HepG2 (cell line): Measurements from ENCODE around the gene PC. TPM values are rescaled to one million over a fixed set of nuclear protein-coding genes. Genes with fewer than 3 reads are reported as not detected.

Experiments
- ATAC-seq: fragments of 200-7000 bp; cut with Tn5 transposase; 3 replicates; pipeline ENCODE4 v1.9.1; 2020; ENCODE audit warnings: mild to moderate bottlenecking, moderate library complexity
- BruUV-seq: library from RNA; stranded (reverse); fragments of 400-500 nt; replicated peaks from 2 replicates; lab custom pipeline; 2021; lab: Mats Ljungman, UMichigan
- CTCF ChIA-PET: fragments of 300-600 bp; formaldehyde crosslinking; extraction: SDS; loops from one replicate; lab custom pipeline; 2021; ENCODE audit warnings: low total read pairs, inconsistent platforms, low intra/inter-chr PET ratio; lab: Yijun Ruan, JAX
- POLR2A ChIA-PET: fragments of 350-600 bp; sonication (Branson Sonifier 250); formaldehyde crosslinking; loops from one replicate; lab custom pipeline; 2020; ENCODE audit warnings: antibody characterized with exemption, inconsistent platforms; lab: Yijun Ruan, JAX
- DNase-seq: peaks from one replicate; pipeline ENCODE4 v3.0.0-alpha.2; 2015; ENCODE audit warnings: low spot score
- FAIRE-seq: peaks from 3 replicates; lab custom pipeline; 2011; peaks lifted over from hg19 to GRCh38; lab: Jason Lieb, UNC
- H2AFZ ChIP-seq: one replicate; pipeline ENCODE4 v1.6.1; 2011; ENCODE audit warnings: low read length, inconsistent platforms
- H3K27ac ChIP-seq: fragments of 300-600 bp; 3 replicates; pipeline ENCODE4 v1.8.0; 2011; ENCODE audit warnings: mixed run types, mild to moderate bottlenecking, mixed read lengths, low read length, inconsistent platforms; ENCODE audit not compliant: insufficient read depth; ENCODE audit errors: extremely low read length
- H3K27me3 ChIP-seq, 2 experiments: fragments of 200-600 bp in 1 of 2; 2 replicates in 1 of 2; 3 replicates in 1 of 2; pipeline versions ENCODE4 v1.6.0 to v1.8.0; 2011; ENCODE audit warnings: low read length in 2 of 2, mild to moderate bottlenecking in 2 of 2, moderate library complexity in 2 of 2, inconsistent platforms in 1 of 2; ENCODE audit not compliant: insufficient read depth in 2 of 2, control insufficient read depth in 1 of 2
- H3K36me3 ChIP-seq, 2 experiments: fragments of 200-600 bp in 1 of 2; replicated peaks in 1 of 2; 2 replicates in 1 of 2; 3 replicates in 1 of 2; pipeline versions ENCODE4 v1.5.1 to v1.8.0; 2011; ENCODE audit warnings: low read length in 2 of 2, inconsistent platforms in 1 of 2; ENCODE audit not compliant: insufficient read depth in 2 of 2, control insufficient read depth in 1 of 2
- H3K4me1 ChIP-seq: 2 replicates; pipeline ENCODE4 v1.5.1; 2012; ENCODE audit warnings: low read length, inconsistent platforms; ENCODE audit not compliant: insufficient read depth
- H3K4me2 ChIP-seq: 2 replicates; pipeline ENCODE4 v1.6.0; 2011; ENCODE audit warnings: low read depth, low read length, inconsistent platforms
- H3K4me3 ChIP-seq, 3 experiments: fragments of 200-600 bp in 1 of 3; sonication (generic), shearing (Covaris generic) in 1 of 3; replicated peaks in 1 of 3; 2 replicates each; pipeline ENCODE4 v1.5.1; 2011 to 2016; ENCODE audit warnings: low read length in 3 of 3, inconsistent platforms in 2 of 3, low read depth in 2 of 3, mild to moderate bottlenecking in 2 of 3, control low read depth in 1 of 3, mixed read lengths in 1 of 3; ENCODE audit not compliant: insufficient read depth in 1 of 3
- H3K79me2 ChIP-seq: one replicate; pipeline ENCODE4 v1.6.1; 2011; ENCODE audit warnings: low read length, inconsistent platforms; ENCODE audit not compliant: insufficient read depth
- H3K9ac ChIP-seq: 2 replicates; pipeline ENCODE4 v1.6.0; 2011; ENCODE audit warnings: mild to moderate bottlenecking, low read depth, low read length, inconsistent platforms; ENCODE audit not compliant: insufficient read depth
- H3K9me3 ChIP-seq: 2 replicates; pipeline ENCODE4 v1.5.1; 2012; ENCODE audit warnings: mild to moderate bottlenecking, low read length
- H4K20me1 ChIP-seq: 2 replicates; pipeline ENCODE4 v1.6.0; 2011; ENCODE audit warnings: inconsistent platforms, mild to moderate bottlenecking, low read length, moderate library complexity; ENCODE audit not compliant: insufficient read depth
- AGO1 ChIP-seq: fragments of 200-400 bp; formaldehyde crosslinking; IDR thresholded peaks from 2 replicates; pipeline ENCODE4 v1.6.1; 2017; ENCODE audit warnings: mild to moderate bottlenecking, low read depth, low read length, moderate library complexity; ENCODE audit not compliant: poor library complexity, severe bottlenecking
- AGO2 ChIP-seq: fragments of 200-400 bp; formaldehyde crosslinking; optimal IDR thresholded peaks from 2 replicates; pipeline ENCODE3; 2017; ENCODE audit warnings: mild to moderate bottlenecking, low read depth, low read length, moderate library complexity
- ATM ChIP-seq: fragments of 450-650 bp; IDR thresholded peaks from 2 replicates; pipeline ENCODE4 v1.7.1; 2017; ENCODE audit warnings: mild to moderate bottlenecking, borderline replicate concordance
- HIVEP1 ChIP-seq: sonication (generic); formaldehyde crosslinking; IDR thresholded peaks from 2 replicates; pipeline ENCODE4 v1.4.0; 2020; ENCODE audit warnings: mild to moderate bottlenecking, missing genetic modification reagents
- HNRNPH1 ChIP-seq: fragments of 200-400 bp; formaldehyde crosslinking; optimal IDR thresholded peaks from 2 replicates; pipeline ENCODE3; 2017; ENCODE audit warnings: mild to moderate bottlenecking, low read depth, low read length
- IRF2 ChIP-seq: IDR thresholded peaks from 2 replicates; pipeline ENCODE4 v1.6.1; 2018; ENCODE audit warnings: missing genetic modification reagents, missing compliant biosample characterization
- MLLT10 ChIP-seq: sonication (generic); formaldehyde crosslinking; IDR thresholded peaks from 2 replicates; pipeline ENCODE4 v1.4.0; 2020; ENCODE audit warnings: missing genetic modification reagents
- RBFOX2 ChIP-seq: fragments of 200-400 bp; formaldehyde crosslinking; IDR thresholded peaks from 2 replicates; pipeline ENCODE4 v1.6.1; 2017; ENCODE audit warnings: low read depth, mild to moderate bottlenecking, low read length
- SRSF1 ChIP-seq: fragments of 200-400 bp; formaldehyde crosslinking; optimal IDR thresholded peaks from 2 replicates; pipeline ENCODE3; 2017; ENCODE audit warnings: mild to moderate bottlenecking, low read depth, low read length, moderate library complexity
- SRSF4 ChIP-seq: fragments of 200-400 bp; formaldehyde crosslinking; IDR thresholded peaks from one replicate; pipeline ENCODE4 v1.6.1; 2018; ENCODE audit warnings: mild to moderate bottlenecking, low read depth, low read length, moderate library complexity; ENCODE audit not compliant: poor library complexity, severe bottlenecking
- TCF7 ChIP-seq: sonication (generic); IDR thresholded peaks from 2 replicates; pipeline ENCODE4 v1.6.1; 2016; ENCODE audit warnings: antibody characterized with exemption, low read depth
- ZBTB20 ChIP-seq: sonication (generic); formaldehyde crosslinking; IDR thresholded peaks from 2 replicates; pipeline ENCODE4 v1.8.1; 2023; ENCODE audit warnings: missing genetic modification reagents, low read depth, mild to moderate bottlenecking, borderline replicate concordance
- ZFP36L2 ChIP-seq: sonication (generic); formaldehyde crosslinking; IDR thresholded peaks from 2 replicates; pipeline ENCODE4 v1.4.0; 2020; ENCODE audit warnings: missing genetic modification reagents
- ZNF367 ChIP-seq: sonication (generic); formaldehyde crosslinking; IDR thresholded peaks from 2 replicates; pipeline ENCODE4 v1.4.0; 2020; ENCODE audit warnings: missing genetic modification reagents, borderline replicate concordance
- WGBS: methylation state at CpG from one replicate; pipeline ENCODE4 v1.1.6; 2017; ENCODE audit warnings: low lambda C conversion rate; 5-methylcytosine and 5-hydroxymethylcytosine counted together
- in situ Hi-C: cut with HindIII; loops from 2 replicates; pipeline ENCODE4 v1.10.0; 2017; ENCODE audit warnings: low pct_unique_long_range_greater_than_20kb; ENCODE audit not compliant: extremely low pct_ligation_motif_present
- intact Hi-C: fragments of 100-400 bp; cut with micrococcal nuclease; formaldehyde crosslinking; loops from one replicate; pipeline ENCODE4 v1.10.0; 2022; ENCODE audit not compliant: unreplicated experiment
- polyA plus RNA-seq, 8 experiments: library from polyadenylated mRNA; depleted of rRNA in 3 of 8; stranded (reverse) in 7 of 8; unstranded in 1 of 8; fragments of >200 nt; fragmentation: Illumina TruSeq in 4 of 8; extraction: Trizol in 4 of 8; gene quantifications; 2 replicates each; pipeline versions ENCODE4 v1.2.1 to v1.2.3, GENCODE V29; 2011 to 2016; ENCODE audit warnings: low read depth in 4 of 8, missing spikeins in 1 of 8, mixed read lengths in 1 of 8; ENCODE audit not compliant: insufficient read depth in 1 of 8
- total RNA-seq, 5 experiments: library from RNA; depleted of rRNA; stranded (reverse); fragments of >200 nt; fragmentation: Illumina TruSeq; extraction: Trizol; gene quantifications; 2 replicates each; pipeline ENCODE4 v1.2.3, GENCODE V29; 2016; ENCODE audit warnings: low read depth in 1 of 5
- TF ChIP-seq, protein P1 (sequence below): IDR thresholded peaks from 2 replicates; pipeline ENCODE4 v1.6.1; 2016; ENCODE audit warnings: low read depth, control low read depth
- TF ChIP-seq, protein P2 (sequence below): sonication (generic); formaldehyde crosslinking; IDR thresholded peaks from 2 replicates; pipeline ENCODE4 v1.8.1; 2023; ENCODE audit warnings: mild to moderate bottlenecking, moderate library complexity, missing genetic modification reagents
- TF ChIP-seq, protein P3 (sequence below): sonication (generic); formaldehyde crosslinking; IDR thresholded peaks from 2 replicates; pipeline ENCODE4 v1.5.1; 2020; ENCODE audit warnings: mild to moderate bottlenecking, missing genetic modification reagents, borderline replicate concordance
- TF ChIP-seq, protein P4 (sequence below): sonication (generic); IDR thresholded peaks from 2 replicates; pipeline ENCODE4 v1.6.1; 2016; ENCODE audit warnings: low read depth, borderline replicate concordance
- TF ChIP-seq, protein P5 (sequence below): sonication (generic); formaldehyde crosslinking; IDR thresholded peaks from 2 replicates; pipeline ENCODE4 v1.4.0; 2020; ENCODE audit warnings: missing genetic modification reagents

Gene PC
- total and polyA plus RNA-seq, 2 of the 13 experiments (the other 11 are each of a cell fraction or from before 2014, with no cell fraction given), result 29.0 to 39.0 TPM

DNA sequence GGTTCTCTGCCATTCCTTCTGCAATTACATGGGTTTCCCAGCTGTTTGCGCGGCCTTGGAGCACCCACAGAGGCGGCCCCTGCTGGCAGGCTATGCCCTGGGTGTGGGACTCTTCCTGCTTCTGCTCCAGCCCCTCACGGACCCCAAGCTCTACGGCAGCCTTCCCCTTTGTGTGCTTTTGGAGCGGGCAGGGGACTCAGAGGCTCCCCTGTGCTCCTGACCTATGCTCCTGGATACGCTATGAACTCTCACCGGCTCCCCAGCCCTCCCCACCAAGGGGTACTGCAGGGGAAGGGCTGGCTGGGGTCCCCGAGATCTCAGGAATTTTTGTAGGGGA, 112.3 kb downstream of the PC start:
- Histone ChIP-seq H3K9ac (no peak overlapping the region), H3K9me3 (no peaks in the 10 kb centered on the region), H3K27ac (no peak overlapping the region), H3K79me2 (peaks cover 28% of the 10 kb centered on the region), H2AFZ (no peak overlapping the region), H3K36me3 (peaks cover 20 to 51% of the 10 kb centered on the region in 2 experiments; a peak in 4 of 5 replicates), H3K4me2 (no peak overlapping the region), H3K4me1 (peaks cover 28% of the 10 kb centered on the region), H3K4me3 (no peak overlapping the region), H3K27me3 (no peaks in the 10 kb centered on the region; a peak in 1 of 5 replicates), H4K20me1 (peaks cover 6% of the 10 kb centered on the region; the same call in 1 of the 2 replicates)
- CTCF ChIA-PET, result no interaction called here
- intact Hi-C loops (no loop called here), in situ Hi-C loops (loop anchor here (10.0 to 25.0 kb wide), 3 partner anchors 129 to 434 kb away; partner anchors contain the start of genes C11orf86, CTSF and NPAS4)
- FAIRE-seq, result no peak
- ATAC-seq, result no peak
- 89% methylated on average over 8 of the region's 9 CpGs for WGBS
- BruUV-seq, result no TSS peak
- no peak for DNase-seq
- POLR2A ChIA-PET, result interaction anchor here (0.6 to 4.2 kb wide), 3 partner anchors 10 to 366 kb away, joined by 3 to 24 read pairs (median 4); partner anchors contain the start of gene DPP3
- TF ChIP-seq ZBTB20 (no peak), SRSF1 (no peak), SRSF4 (no peak), HIVEP1 (CRISPR knock-in tag) (no peak), ATM (no peak), AGO1 (peak; percentile 52), IRF2 (CRISPR knock-in tag) (no peak), TCF7 (no peak), RBFOX2 (peak; percentile 45), ZFP36L2 (CRISPR knock-in tag) (no peak), MLLT10 (no peak), ZNF367 (CRISPR knock-in tag) (no peak), HNRNPH1 (no peak), AGO2 (peak; percentile 91)
- TF ChIP-seq, protein P1, sequence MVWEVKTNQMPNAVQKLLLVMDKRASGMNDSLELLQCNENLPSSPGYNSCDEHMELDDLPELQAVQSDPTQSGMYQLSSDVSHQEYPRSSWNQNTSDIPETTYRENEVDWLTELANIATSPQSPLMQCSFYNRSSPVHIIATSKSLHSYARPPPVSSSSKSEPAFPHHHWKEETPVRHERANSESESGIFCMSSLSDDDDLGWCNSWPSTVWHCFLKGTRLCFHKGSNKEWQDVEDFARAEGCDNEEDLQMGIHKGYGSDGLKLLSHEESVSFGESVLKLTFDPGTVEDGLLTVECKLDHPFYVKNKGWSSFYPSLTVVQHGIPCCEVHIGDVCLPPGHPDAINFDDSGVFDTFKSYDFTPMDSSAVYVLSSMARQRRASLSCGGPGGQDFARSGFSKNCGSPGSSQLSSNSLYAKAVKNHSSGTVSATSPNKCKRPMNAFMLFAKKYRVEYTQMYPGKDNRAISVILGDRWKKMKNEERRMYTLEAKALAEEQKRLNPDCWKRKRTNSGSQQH (CRISPR knock-in tag), result no peak
- TF ChIP-seq, protein P2, sequence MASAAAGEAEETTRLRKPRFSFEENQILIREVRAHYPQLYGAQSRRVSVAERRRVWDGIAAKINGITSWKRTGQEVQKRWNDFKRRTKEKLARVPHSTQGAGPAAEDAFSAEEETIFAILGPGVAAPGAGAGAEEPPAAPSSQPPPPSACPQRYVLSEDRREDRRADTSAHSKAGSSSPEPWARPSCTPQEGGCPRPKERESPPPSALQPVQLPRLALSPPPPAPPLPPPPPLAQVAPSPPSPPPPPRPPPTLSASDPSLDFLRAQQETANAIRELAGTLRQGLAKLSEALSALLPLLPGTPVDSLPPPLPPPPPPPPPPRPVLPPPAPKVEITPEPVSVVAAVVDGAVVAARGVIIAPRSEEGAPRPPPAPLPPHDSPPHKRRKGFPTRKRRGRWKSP (CRISPR knock-in tag), result no peak
- TF ChIP-seq, protein P3, sequence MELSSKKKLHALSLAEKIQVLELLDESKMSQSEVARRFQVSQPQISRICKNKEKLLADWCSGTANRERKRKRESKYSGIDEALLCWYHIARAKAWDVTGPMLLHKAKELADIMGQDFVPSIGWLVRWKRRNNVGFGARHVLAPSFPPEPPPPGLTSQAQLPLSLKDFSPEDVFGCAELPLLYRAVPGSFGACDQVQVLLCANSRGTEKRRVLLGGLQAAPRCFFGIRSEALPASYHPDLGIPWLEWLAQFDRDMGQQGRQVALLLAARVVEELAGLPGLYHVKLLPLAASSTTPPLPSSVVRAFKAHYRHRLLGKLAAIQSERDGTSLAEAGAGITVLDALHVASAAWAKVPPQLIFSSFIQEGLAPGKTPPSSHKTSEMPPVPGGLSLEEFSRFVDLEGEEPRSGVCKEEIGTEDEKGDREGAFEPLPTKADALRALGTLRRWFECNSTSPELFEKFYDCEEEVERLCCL (CRISPR knock-in tag), result no peak
- TF ChIP-seq, protein P4, sequence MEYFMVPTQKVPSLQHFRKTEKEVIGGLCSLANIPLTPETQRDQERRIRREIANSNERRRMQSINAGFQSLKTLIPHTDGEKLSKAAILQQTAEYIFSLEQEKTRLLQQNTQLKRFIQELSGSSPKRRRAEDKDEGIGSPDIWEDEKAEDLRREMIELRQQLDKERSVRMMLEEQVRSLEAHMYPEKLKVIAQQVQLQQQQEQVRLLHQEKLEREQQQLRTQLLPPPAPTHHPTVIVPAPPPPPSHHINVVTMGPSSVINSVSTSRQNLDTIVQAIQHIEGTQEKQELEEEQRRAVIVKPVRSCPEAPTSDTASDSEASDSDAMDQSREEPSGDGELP, result no peak
- TF ChIP-seq, protein P5, sequence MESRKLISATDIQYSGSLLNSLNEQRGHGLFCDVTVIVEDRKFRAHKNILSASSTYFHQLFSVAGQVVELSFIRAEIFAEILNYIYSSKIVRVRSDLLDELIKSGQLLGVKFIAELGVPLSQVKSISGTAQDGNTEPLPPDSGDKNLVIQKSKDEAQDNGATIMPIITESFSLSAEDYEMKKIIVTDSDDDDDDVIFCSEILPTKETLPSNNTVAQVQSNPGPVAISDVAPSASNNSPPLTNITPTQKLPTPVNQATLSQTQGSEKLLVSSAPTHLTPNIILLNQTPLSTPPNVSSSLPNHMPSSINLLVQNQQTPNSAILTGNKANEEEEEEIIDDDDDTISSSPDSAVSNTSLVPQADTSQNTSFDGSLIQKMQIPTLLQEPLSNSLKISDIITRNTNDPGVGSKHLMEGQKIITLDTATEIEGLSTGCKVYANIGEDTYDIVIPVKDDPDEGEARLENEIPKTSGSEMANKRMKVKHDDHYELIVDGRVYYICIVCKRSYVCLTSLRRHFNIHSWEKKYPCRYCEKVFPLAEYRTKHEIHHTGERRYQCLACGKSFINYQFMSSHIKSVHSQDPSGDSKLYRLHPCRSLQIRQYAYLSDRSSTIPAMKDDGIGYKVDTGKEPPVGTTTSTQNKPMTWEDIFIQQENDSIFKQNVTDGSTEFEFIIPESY (CRISPR knock-in tag), result 0 out of 2 replicates have a peak, but pooled peaks have one; percentile 16
